ENCODE results near the gene BRINP1.

The BRINP1 gene

GRCh38 chr9:119343059-119343990 is 25.9 kb downstream of the BRINP1 start:
- no peak for DNase-seq

- DNase-seq = no peak
Measured at GRCh38 chr9:119339056-119339455, 30.2 kb downstream of the BRINP1 start.

GRCh38 chr9:119337573-119337972 is 31.7 kb downstream of the BRINP1 start:
- DNase-seq = no peak

GRCh38 chr9:119334745-119335144 is 34.5 kb downstream of the BRINP1 start:
- no peak for DNase-seq

- no peak for DNase-seq
Measured at GRCh38 chr9:119333507-119334229, 35.6 kb downstream of the BRINP1 start.

GRCh38 chr9:119332522-119332921 is 36.7 kb downstream of the BRINP1 start:
- DNase-seq = no peak

- no peak for DNase-seq
Measured at GRCh38 chr9:119322184-119322583, 47.1 kb downstream of the BRINP1 start.

GRCh38 chr9:119318371-119318770 is 50.9 kb downstream of the BRINP1 start:
- DNase-seq = peak; percentile 21

- no peak for DNase-seq
Measured at GRCh38 chr9:119313846-119314245, 55.4 kb downstream of the BRINP1 start.

- DNase-seq = no peak
Measured at GRCh38 chr9:119310741-119311140, 58.5 kb downstream of the BRINP1 start.

- no peak for DNase-seq
Measured at GRCh38 chr9:119307471-119307870, 61.8 kb downstream of the BRINP1 start.

GRCh38 chr9:119304555-119304954 is 64.7 kb downstream of the BRINP1 start:
- DNase-seq = no peak

- DNase-seq = no peak
Measured at GRCh38 chr9:119302988-119303698, 66.1 kb downstream of the BRINP1 start.

- DNase-seq = no peak
Measured at GRCh38 chr9:119298076-119298853, 71.0 kb downstream of the BRINP1 start.

- no peak for DNase-seq
Measured at GRCh38 chr9:119291554-119291953, 77.7 kb downstream of the BRINP1 start.

- peak; percentile 49 for DNase-seq
Measured at GRCh38 chr9:119289740-119290433, 79.3 kb downstream of the BRINP1 start.

- DNase-seq = peak; percentile 30
Measured at GRCh38 chr9:119284587-119285337, 84.5 kb downstream of the BRINP1 start.

- DNase-seq = peak; percentile 54
Measured at GRCh38 chr9:119284118-119284517, 85.1 kb downstream of the BRINP1 start.

- DNase-seq = no peak
Measured at GRCh38 chr9:119283078-119283794, 86.0 kb downstream of the BRINP1 start.

- no peak for DNase-seq
Measured at GRCh38 chr9:119282476-119283077, 86.7 kb downstream of the BRINP1 start.
